NT2/D1 (cell line): Measurements from ENCODE around the gene ARL10.
A peak's percentile ranks its signal among the peaks of the same experiment; 100 is the strongest.

Source experiments
- DNase-seq: peaks from one replicate; pipeline ENCODE4 v3.0.0-alpha.2; 2011; ENCODE audit warnings: low read depth, low spot score
- H3K27me3 ChIP-seq: 2 replicates; pipeline ENCODE4 v1.6.0; 2011; ENCODE audit warnings: mild to moderate bottlenecking; ENCODE audit not compliant: insufficient read length, insufficient read depth
- H3K36me3 ChIP-seq: 2 replicates; pipeline ENCODE4 v1.6.1; 2011; ENCODE audit warnings: mild to moderate bottlenecking, low read length, mixed read lengths; ENCODE audit not compliant: insufficient read depth, insufficient read length
- H3K4me1 ChIP-seq: 2 replicates; pipeline ENCODE4 v1.5.1; 2011; ENCODE audit not compliant: insufficient read depth, insufficient read length
- H3K4me3 ChIP-seq: 2 replicates; pipeline ENCODE4 v1.5.1; 2011; ENCODE audit warnings: low read depth; ENCODE audit not compliant: insufficient read length
- H3K9ac ChIP-seq: 2 replicates; pipeline ENCODE4 v1.6.0; 2011; ENCODE audit warnings: low read depth; ENCODE audit not compliant: insufficient read length
- H3K9me3 ChIP-seq: 2 replicates; pipeline ENCODE4 v1.5.1; 2011; ENCODE audit warnings: mild to moderate bottlenecking, low read length; ENCODE audit not compliant: insufficient read depth
- SUZ12 ChIP-seq: IDR thresholded peaks from 2 replicates; pipeline ENCODE4 v1.6.1; 2011; ENCODE audit not compliant: insufficient read length, insufficient read depth; ENCODE audit errors: extremely low read depth
- YY1 ChIP-seq: IDR thresholded peaks from 2 replicates; pipeline ENCODE4 v1.6.1; 2011; ENCODE audit not compliant: insufficient read length, insufficient read depth
- ZNF274 ChIP-seq: IDR thresholded peaks from 2 replicates; pipeline ENCODE4 v1.6.1; 2011; ENCODE audit warnings: mild to moderate bottlenecking, low read depth, low read length

Gene ARL10

GRCh38 chr5:176366232-176366894 lies 1.1 kb downstream of the ARL10 start:
- TF ChIP-seq YY1 (no peak), ZNF274 (no peak), SUZ12 (peak; percentile 53)
- peaks cover 2% of the 10 kb centered on the region for H3K4me1 ChIP-seq
- no peaks in the 10 kb centered on the region for H3K9me3 ChIP-seq
- peaks cover 50% of the 10 kb centered on the region for H3K27me3 ChIP-seq
- H3K9ac ChIP-seq = peak overlapping the region; percentile 85
- no peak for DNase-seq
- H3K4me3 ChIP-seq = peak overlapping the region; percentile 72
- H3K36me3 ChIP-seq = peaks cover 28% of the 10 kb centered on the region

- Histone ChIP-seq H3K36me3 (peaks cover 46% of the 10 kb centered on the region), H3K4me3 (no peak overlapping the region)
- no peak for TF ChIP-seq ZNF274
- TF ChIP-seq SUZ12 = no peak
- no peak for TF ChIP-seq YY1
Measured at GRCh38 chr5:176368726-176369125, 3.4 kb downstream of the ARL10 start.

DNA sequence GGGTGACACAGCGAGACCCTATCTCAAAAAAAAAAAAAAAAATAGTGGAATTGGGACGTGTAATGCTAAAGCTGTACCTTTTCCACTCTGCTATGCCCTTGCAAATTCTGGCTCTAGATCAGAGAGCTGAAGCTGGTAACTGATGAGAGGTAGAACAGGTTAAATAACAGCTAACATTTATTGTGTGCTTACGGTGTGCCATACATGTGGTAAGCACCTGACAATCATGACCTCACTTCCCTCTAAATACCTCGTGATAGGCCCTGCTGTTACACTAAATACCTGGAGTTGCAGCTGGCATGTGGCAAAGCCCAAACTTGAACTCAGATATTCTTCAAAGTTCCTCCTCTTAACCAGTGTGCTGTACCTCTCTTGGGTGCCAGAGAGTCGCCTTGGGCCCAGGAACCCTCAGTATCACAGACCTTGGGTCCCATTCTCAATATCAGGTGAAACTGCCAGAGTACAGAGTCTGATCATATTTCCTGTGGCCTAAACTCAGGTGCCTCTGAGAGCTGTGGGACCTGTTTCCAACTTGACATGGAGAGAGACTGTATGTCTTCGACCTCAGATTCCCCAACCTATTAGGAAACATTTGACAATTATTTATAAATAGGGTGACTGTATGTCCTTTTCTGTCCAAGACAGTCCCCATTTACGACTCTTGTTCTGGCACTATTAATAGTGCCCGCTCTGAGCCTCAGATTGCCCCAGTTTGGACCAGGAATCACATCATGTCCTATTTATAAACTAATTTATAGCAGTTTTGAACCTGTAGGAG lies 4.8 kb downstream of the ARL10 start:
- Histone ChIP-seq H3K4me1 (peaks cover 2% of the 10 kb centered on the region), H3K27me3 (peaks cover 17% of the 10 kb centered on the region), H3K36me3 (peaks cover 46% of the 10 kb centered on the region), H3K4me3 (no peak overlapping the region), H3K9me3 (no peaks in the 10 kb centered on the region), H3K9ac (no peak overlapping the region)
- DNase-seq = no peak
- TF ChIP-seq SUZ12 (no peak), ZNF274 (no peak), YY1 (no peak)

More at GRCh38 chr5:176368726-176369125, 3.4 kb downstream of the ARL10 start:
- Histone ChIP-seq H3K27me3 (peaks cover 31% of the 10 kb centered on the region), H3K9ac (no peak overlapping the region), H3K4me1 (peaks cover 5% of the 10 kb centered on the region), H3K9me3 (no peaks in the 10 kb centered on the region)
- DNase-seq = no peak

DNA sequence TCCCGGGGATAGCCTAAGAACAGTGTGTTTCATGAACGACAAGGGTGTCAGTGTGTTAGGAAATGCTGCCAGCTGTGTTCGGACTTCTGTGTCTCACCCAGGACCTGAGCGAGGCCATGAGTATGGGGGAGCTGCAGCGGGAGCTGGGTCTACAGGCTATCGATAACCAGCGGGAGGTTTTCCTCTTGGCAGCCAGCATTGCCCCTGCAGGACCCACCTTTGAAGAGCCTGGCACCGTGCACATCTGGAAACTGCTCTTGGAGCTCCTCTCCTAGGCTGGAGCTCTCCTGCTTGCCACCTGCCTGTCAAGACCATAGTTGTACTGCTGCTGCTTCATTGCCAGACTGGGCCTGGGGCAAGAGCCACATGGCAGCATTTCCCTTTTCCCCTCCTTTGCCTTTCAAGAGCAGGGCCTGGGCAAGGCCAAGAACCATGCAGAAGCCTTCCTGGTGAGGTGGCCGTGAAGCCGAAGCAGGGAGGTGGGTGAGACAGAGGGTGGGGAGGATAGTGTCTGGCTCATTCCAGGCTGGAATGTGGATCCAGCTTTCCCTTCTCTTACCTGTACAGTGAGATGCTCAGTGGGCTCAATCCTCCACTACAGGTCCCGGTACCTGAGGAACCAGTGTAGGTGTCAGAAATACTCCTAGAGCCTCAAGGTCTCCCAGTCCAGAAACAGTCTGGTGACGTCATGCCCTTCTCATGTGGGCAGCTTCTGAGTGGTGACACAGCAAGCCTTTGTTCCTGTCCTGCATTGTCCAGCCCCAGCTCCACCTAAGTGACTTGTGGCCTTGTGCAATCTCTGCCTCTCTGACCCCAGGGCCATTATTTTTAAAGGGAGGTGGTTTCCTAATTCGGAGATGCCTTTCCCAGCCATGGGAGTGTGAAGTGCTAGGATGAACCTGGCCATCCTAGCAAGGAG lies 6.6 kb downstream of the ARL10 start:
- H3K9ac ChIP-seq = no peak overlapping the region

DNA sequence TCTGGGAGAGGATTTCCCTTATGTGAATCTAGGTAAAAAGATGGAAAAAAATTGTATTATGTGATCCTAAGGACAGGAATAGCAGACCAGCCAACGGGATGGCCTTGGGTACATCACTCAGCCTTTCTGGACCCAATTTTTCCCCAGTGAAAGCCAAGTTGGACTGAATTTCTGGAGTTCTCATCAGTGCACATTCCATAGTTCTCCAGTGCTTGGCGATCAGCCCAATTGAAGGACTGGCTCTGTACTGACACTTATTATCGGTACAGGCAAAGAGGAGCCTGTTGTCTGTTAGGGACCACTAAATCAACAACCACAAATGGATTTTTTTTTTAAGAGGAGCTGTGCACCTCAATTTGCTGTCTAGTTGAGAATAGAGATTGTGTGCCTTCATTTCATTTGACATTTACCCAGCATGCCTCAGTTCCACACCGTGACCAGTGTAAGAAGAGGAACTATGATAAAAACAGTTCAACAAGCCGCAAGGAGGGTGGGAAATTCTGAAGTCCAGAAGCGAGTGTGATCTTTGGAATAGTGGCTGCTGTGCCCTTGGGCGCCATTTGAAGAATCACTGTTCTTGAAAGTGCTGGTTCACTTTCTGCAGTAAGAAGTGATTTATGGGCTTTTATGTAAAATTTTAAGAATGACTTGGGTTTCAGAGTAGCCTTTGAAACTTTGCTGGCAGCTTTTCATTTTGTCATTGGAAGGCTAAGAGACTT lies 8.0 kb downstream of the ARL10 start:
- H3K4me1 ChIP-seq = peaks cover 2% of the 10 kb centered on the region
- H3K9me3 ChIP-seq = no peaks in the 10 kb centered on the region
- no peak overlapping the region for H3K4me3 ChIP-seq
- no peak for TF ChIP-seq SUZ12
- no peak for TF ChIP-seq YY1
- no peak for TF ChIP-seq ZNF274
- peaks cover 33% of the 10 kb centered on the region for H3K36me3 ChIP-seq
- no peaks in the 10 kb centered on the region for H3K27me3 ChIP-seq
- DNase-seq = no peak
- H3K9ac ChIP-seq = no peak overlapping the region

More for the DNA sequence above, 6.6 kb downstream of the ARL10 start:
- H3K4me1 ChIP-seq = peaks cover 2% of the 10 kb centered on the region
- H3K27me3 ChIP-seq = no peaks in the 10 kb centered on the region
- no peak for DNase-seq
- no peak for TF ChIP-seq YY1
- no peak for TF ChIP-seq SUZ12
- TF ChIP-seq ZNF274 = no peak
- no peaks in the 10 kb centered on the region for H3K9me3 ChIP-seq
- peaks cover 45% of the 10 kb centered on the region for H3K36me3 ChIP-seq
- H3K4me3 ChIP-seq = no peak overlapping the region

GRCh38 chr5:176379881-176380280 lies 14.6 kb downstream of the ARL10 start:
- no peak for TF ChIP-seq ZNF274
- TF ChIP-seq SUZ12 = no peak
- TF ChIP-seq YY1 = no peak
- Histone ChIP-seq H3K9me3 (no peaks in the 10 kb centered on the region), H3K9ac (no peak overlapping the region), H3K36me3 (peaks cover 43% of the 10 kb centered on the region), H3K4me1 (no peaks in the 10 kb centered on the region), H3K4me3 (no peak overlapping the region), H3K27me3 (no peaks in the 10 kb centered on the region)
- no peak for DNase-seq
